Measurements from ENCODE around the gene SERPINA1. TPM values are rescaled to one million over a fixed set of nuclear protein-coding genes. Genes with fewer than 3 reads are reported as not detected.

Gene SERPINA1
- total RNA-seq, 1 experiment from 2014 or later, result 9.1 TPM

DNA sequence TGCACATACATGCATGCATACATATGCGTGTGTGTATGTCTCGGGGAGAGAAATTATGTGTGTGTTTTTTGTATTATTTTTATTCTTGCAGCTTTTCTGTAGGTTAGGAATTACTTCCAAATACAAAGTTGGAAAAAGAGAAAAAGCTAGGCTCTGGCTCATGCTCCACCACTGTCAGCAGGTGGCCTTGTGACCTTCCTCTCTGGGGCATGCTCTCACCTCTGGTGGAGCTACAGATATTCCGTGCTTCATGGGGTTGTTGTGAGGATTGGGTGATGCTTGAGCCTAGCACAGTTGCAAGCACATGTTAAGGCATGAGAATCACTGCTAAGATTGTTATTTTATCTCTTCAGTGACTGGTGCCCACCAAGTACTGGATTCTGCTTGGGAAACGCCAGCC is 58.5 kb downstream of the SERPINA1 start:
- ChIA-PET CTCF (no interaction called here), POLR2A (no interaction called here), RAD21 (ENCODE audit: low non-redundant PET in 1 of 2, low total read pairs in 2 of 2, uncharacterized antibody in 2 of 2, unreplicated experiment in 2 of 2) (no interaction called here)
- BruUV-seq (replicated peaks), result no TSS peak
- no peak overlapping the region for H3K4me3 ChIP-seq (replicated peaks in 1 of 2; ENCODE audit: low read depth in 1 of 2, low read length in 2 of 2)
- no peaks in the 10 kb centered on the region for H3K9me2 ChIP-seq (ENCODE audit: insufficient read depth)
- no peak overlapping the region for H2AFZ ChIP-seq (ENCODE audit: low read depth, low read length, poor library complexity, severe bottlenecking)
- ATAC-seq, result no peak
- H3K9me3 ChIP-seq (ENCODE audit: control insufficient read depth in 1 of 2, insufficient read depth in 1 of 2, low read depth in 1 of 2, low read length in 2 of 2), result no peaks in the 10 kb centered on the region
- DNase-seq (ENCODE audit: low read depth, low spot score), result no peak
- no peak overlapping the region for H3K4me2 ChIP-seq (ENCODE audit: low read length)
- intact Hi-C loops (cut with micrococcal nuclease), result no loop called here
- H3K9ac ChIP-seq (ENCODE audit: low read length), result no peak overlapping the region
- H3K79me2 ChIP-seq (ENCODE audit: insufficient read depth, low read length), result no peaks in the 10 kb centered on the region
- TF ChIP-seq ZFX (IDR thresholded peaks at IDR 0.05) (no peak), CEBPB (IDR thresholded peaks at IDR 0.05; ENCODE audit: low read depth) (no peak)
- TF ChIP-seq, protein P1, sequence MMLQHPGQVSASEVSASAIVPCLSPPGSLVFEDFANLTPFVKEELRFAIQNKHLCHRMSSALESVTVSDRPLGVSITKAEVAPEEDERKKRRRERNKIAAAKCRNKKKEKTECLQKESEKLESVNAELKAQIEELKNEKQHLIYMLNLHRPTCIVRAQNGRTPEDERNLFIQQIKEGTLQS (IDR thresholded peaks at IDR 0.05), result no peak
- H3K27me3 ChIP-seq (ENCODE audit: insufficient read depth, low read length), result no peaks in the 10 kb centered on the region
- no peaks in the 10 kb centered on the region for H4K20me1 ChIP-seq (ENCODE audit: insufficient read depth)
- H3K27ac ChIP-seq (ENCODE audit: low read depth, low read length), result no peak overlapping the region
- H3K4me1 ChIP-seq (ENCODE audit: control insufficient read depth in 1 of 2, insufficient read depth in 2 of 2, low read length in 2 of 2), result 0 out of 4 replicates have a peak, but pooled peaks cover 0 to under 1% of the 10 kb centered on the region in 2 experiments
- H3K36me3 ChIP-seq (ENCODE audit: control insufficient read depth in 1 of 2, insufficient read depth in 2 of 2, low read length in 2 of 2), result no peaks in the 10 kb centered on the region

DNA sequence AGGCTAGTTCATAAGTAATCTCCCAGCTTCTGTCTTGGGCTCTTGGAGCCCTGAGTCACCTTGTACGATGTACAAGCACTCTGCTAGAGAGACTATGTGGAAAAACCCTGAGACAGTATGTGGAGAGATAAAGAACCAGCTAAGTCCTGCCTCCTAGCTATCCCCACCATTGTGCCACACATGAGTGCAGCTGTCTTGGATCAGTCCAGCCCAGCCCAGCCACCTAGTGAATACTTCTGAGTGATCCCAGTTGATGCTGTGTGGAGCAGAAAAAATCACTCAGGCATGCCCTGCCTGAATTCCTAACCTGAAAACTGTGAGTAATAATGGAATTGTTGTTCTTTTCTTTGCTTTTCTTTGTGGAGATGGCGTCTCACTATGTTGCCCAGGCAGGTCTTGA is 60.2 kb downstream of the SERPINA1 start:
- ATAC-seq, result no peak
- H3K4me1 ChIP-seq (ENCODE audit: control insufficient read depth in 1 of 2, insufficient read depth in 2 of 2, low read length in 2 of 2), result no peaks in the 10 kb centered on the region

More for the DNA sequence above, 60.2 kb downstream of the SERPINA1 start:
- no peak for DNase-seq (ENCODE audit: low read depth, low spot score)
- Histone ChIP-seq H3K36me3 (ENCODE audit: control insufficient read depth in 1 of 2, insufficient read depth in 2 of 2, low read length in 2 of 2) (no peaks in the 10 kb centered on the region), H2AFZ (ENCODE audit: low read depth, low read length, poor library complexity, severe bottlenecking) (no peak overlapping the region), H3K27me3 (ENCODE audit: insufficient read depth, low read length) (no peaks in the 10 kb centered on the region), H3K79me2 (ENCODE audit: insufficient read depth, low read length) (no peaks in the 10 kb centered on the region), H3K9me3 (ENCODE audit: control insufficient read depth in 1 of 2, insufficient read depth in 1 of 2, low read depth in 1 of 2, low read length in 2 of 2) (no peaks in the 10 kb centered on the region), H3K27ac (ENCODE audit: low read depth, low read length) (no peak overlapping the region), H3K9ac (ENCODE audit: low read length) (no peak overlapping the region), H3K4me3 (replicated peaks in 1 of 2; ENCODE audit: low read depth in 1 of 2, low read length in 2 of 2) (no peak overlapping the region), H3K9me2 (ENCODE audit: insufficient read depth) (no peaks in the 10 kb centered on the region), H4K20me1 (ENCODE audit: insufficient read depth) (no peaks in the 10 kb centered on the region), H3K4me2 (ENCODE audit: low read length) (no peak overlapping the region)
- POLR2A ChIA-PET, result no interaction called here
- no TSS peak for BruUV-seq (replicated peaks)
- RAD21 ChIA-PET (ENCODE audit: low non-redundant PET in 1 of 2, low total read pairs in 2 of 2, uncharacterized antibody in 2 of 2, unreplicated experiment in 2 of 2), result no interaction called here
- intact Hi-C loops (cut with micrococcal nuclease), result no loop called here
- TF ChIP-seq ZFX (IDR thresholded peaks at IDR 0.05) (no peak), SRF (IDR thresholded peaks at IDR 0.05; ENCODE audit: low read depth) (no peak), CTCF (IDR thresholded peaks at IDR 0.05 in 2 of 3, conservative IDR thresholded peaks at IDR 0.05 in 1 of 3; ENCODE audit: borderline replicate concordance in 1 of 3, insufficient read depth in 1 of 3, low read depth in 2 of 3, low read length in 2 of 3) (no peak)
- TF ChIP-seq, protein P2, sequence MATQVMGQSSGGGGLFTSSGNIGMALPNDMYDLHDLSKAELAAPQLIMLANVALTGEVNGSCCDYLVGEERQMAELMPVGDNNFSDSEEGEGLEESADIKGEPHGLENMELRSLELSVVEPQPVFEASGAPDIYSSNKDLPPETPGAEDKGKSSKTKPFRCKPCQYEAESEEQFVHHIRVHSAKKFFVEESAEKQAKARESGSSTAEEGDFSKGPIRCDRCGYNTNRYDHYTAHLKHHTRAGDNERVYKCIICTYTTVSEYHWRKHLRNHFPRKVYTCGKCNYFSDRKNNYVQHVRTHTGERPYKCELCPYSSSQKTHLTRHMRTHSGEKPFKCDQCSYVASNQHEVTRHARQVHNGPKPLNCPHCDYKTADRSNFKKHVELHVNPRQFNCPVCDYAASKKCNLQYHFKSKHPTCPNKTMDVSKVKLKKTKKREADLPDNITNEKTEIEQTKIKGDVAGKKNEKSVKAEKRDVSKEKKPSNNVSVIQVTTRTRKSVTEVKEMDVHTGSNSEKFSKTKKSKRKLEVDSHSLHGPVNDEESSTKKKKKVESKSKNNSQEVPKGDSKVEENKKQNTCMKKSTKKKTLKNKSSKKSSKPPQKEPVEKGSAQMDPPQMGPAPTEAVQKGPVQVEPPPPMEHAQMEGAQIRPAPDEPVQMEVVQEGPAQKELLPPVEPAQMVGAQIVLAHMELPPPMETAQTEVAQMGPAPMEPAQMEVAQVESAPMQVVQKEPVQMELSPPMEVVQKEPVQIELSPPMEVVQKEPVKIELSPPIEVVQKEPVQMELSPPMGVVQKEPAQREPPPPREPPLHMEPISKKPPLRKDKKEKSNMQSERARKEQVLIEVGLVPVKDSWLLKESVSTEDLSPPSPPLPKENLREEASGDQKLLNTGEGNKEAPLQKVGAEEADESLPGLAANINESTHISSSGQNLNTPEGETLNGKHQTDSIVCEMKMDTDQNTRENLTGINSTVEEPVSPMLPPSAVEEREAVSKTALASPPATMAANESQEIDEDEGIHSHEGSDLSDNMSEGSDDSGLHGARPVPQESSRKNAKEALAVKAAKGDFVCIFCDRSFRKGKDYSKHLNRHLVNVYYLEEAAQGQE (IDR thresholded peaks at IDR 0.05; ENCODE audit: low read depth), result no peak
- CTCF ChIA-PET, result no interaction called here

Data from HCT116 (cell line).